ENCODE measurements around the gene ST6GAL1.

GRCh38 chr3:187076297-187076696 lies 146.0 kb downstream of the ST6GAL1 start:
- TF ChIP-seq, protein P1, sequence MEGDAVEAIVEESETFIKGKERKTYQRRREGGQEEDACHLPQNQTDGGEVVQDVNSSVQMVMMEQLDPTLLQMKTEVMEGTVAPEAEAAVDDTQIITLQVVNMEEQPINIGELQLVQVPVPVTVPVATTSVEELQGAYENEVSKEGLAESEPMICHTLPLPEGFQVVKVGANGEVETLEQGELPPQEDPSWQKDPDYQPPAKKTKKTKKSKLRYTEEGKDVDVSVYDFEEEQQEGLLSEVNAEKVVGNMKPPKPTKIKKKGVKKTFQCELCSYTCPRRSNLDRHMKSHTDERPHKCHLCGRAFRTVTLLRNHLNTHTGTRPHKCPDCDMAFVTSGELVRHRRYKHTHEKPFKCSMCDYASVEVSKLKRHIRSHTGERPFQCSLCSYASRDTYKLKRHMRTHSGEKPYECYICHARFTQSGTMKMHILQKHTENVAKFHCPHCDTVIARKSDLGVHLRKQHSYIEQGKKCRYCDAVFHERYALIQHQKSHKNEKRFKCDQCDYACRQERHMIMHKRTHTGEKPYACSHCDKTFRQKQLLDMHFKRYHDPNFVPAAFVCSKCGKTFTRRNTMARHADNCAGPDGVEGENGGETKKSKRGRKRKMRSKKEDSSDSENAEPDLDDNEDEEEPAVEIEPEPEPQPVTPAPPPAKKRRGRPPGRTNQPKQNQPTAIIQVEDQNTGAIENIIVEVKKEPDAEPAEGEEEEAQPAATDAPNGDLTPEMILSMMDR (IDR thresholded peaks at IDR 0.05), result no peak
- no peak for TF ChIP-seq POLR2A (IDR thresholded peaks at IDR 0.05)
- TF ChIP-seq POLR2AphosphoS5 (IDR thresholded peaks at IDR 0.05), result no peak

Data from gastroesophageal sphincter (tissue), 3 donors.